ENCODE measurements around the gene MYO1H. TPM values are rescaled to one million over a fixed set of nuclear protein-coding genes. Genes with fewer than 3 reads are reported as not detected.

Gene MYO1H
- total and polyA plus RNA-seq, 2 of the 13 experiments (the other 11 are each of a cell fraction or from before 2014, with no cell fraction given), result not detected

- WGBS (ENCODE audit: low lambda C conversion rate), result 90% methylated on average over 6 of the region's 6 CpGs
- Histone ChIP-seq H3K27ac (ENCODE audit: extremely low read length, insufficient read depth, low read length) (no peak overlapping the region), H2AFZ (ENCODE audit: low read length) (no peak overlapping the region), H3K9me3 (ENCODE audit: low read length) (no peaks in the 10 kb centered on the region), H3K79me2 (ENCODE audit: insufficient read depth, low read length) (peaks cover 14% of the 10 kb centered on the region), H3K4me2 (ENCODE audit: low read depth, low read length) (no peak overlapping the region), H3K27me3 (ENCODE audit: control insufficient read depth in 1 of 2, insufficient read depth in 2 of 2, low read length in 2 of 2) (no peaks in the 10 kb centered on the region), H3K4me1 (ENCODE audit: insufficient read depth, low read length) (peaks cover 33% of the 10 kb centered on the region), H3K4me3 (replicated peaks in 1 of 3; ENCODE audit: insufficient read depth in 1 of 3, low read depth in 2 of 3, low read length in 3 of 3) (no peak overlapping the region), H3K36me3 (replicated peaks in 1 of 2; ENCODE audit: control insufficient read depth in 1 of 2, insufficient read depth in 2 of 2, low read length in 2 of 2) (peaks cover 21 to 57% of the 10 kb centered on the region in 2 experiments), H4K20me1 (ENCODE audit: insufficient read depth, low read length) (no peaks in the 10 kb centered on the region; the same call in 1 of the 2 replicates), H3K9ac (ENCODE audit: insufficient read depth, low read depth, low read length) (no peak overlapping the region)
- CTCF ChIA-PET (ENCODE audit: low intra/inter-chr PET ratio, low total read pairs), result no interaction called here
- no peak for TF ChIP-seq DMTF1 (CRISPR knock-in tag; IDR thresholded peaks at IDR 0.05)
- TF ChIP-seq ZNF569 (CRISPR knock-in tag; IDR thresholded peaks at IDR 0.05; ENCODE audit: borderline replicate concordance), result no peak
- TF ChIP-seq U2AF2 (IDR thresholded peaks at IDR 0.05; ENCODE audit: low read depth, low read length), result no peak
- no peak for TF ChIP-seq KIAA2018 (CRISPR knock-in tag; IDR thresholded peaks at IDR 0.05; ENCODE audit: borderline replicate concordance)
- no peak for TF ChIP-seq ZNF891 (CRISPR knock-in tag; IDR thresholded peaks at IDR 0.05)
- TF ChIP-seq KLF9 (CRISPR knock-in tag; IDR thresholded peaks at IDR 0.05; ENCODE audit: low read depth), result no peak
- TF ChIP-seq FOXO1 (CRISPR knock-in tag; IDR thresholded peaks at IDR 0.05), result no peak
- TF ChIP-seq ZNF354B (CRISPR knock-in tag; IDR thresholded peaks at IDR 0.05), result no peak
- no peak for TF ChIP-seq DR1 (CRISPR knock-in tag; IDR thresholded peaks at IDR 0.05)
- no peak for TF ChIP-seq KDM3A (CRISPR knock-in tag; IDR thresholded peaks at IDR 0.05; ENCODE audit: low read depth)
- BruUV-seq (replicated peaks), result no TSS peak
- DNase-seq (ENCODE audit: low spot score), result no peak
- intact Hi-C loops (cut with micrococcal nuclease; ENCODE audit: unreplicated experiment), result no loop called here
- no peak for FAIRE-seq
- ATAC-seq, result no peak
- POLR2A ChIA-PET, result no interaction called here
- in situ Hi-C loops (cut with HindIII; ENCODE audit: extremely low pct_ligation_motif_present, low pct_unique_long_range_greater_than_20kb), result no loop called here
These were observed 111.1 kb downstream of the MYO1H start for GRCh38 chr12:109458771-109459208.

Measured in HepG2 (cell line).